GM12878 (cell line): ENCODE measurements around the gene ROBO1. TPM values are rescaled to one million over a fixed set of nuclear protein-coding genes. Genes with fewer than 3 reads are reported as not detected.

Source experiments
- ATAC-seq: fragments of 200-7000 bp; cut with Tn5 transposase; 3 replicates; pipeline ENCODE4 v1.9.1; 2020; ENCODE audit warnings: mild to moderate bottlenecking, moderate library complexity
- BruUV-seq: library from RNA; stranded (reverse); fragments of 400-500 nt; replicated peaks from 2 replicates; lab custom pipeline; 2021; lab: Mats Ljungman, UMichigan
- CTCF ChIA-PET: fragments of 300-600 bp; sonication (Branson Sonifier 250); formaldehyde crosslinking; extraction: SDS; loops from one replicate; lab custom pipeline; 2021; ENCODE audit warnings: inconsistent platforms; lab: Yijun Ruan, JAX
- POLR2A ChIA-PET: fragments of 350-600 bp; formaldehyde crosslinking; extraction: SDS; loops from one replicate; lab custom pipeline; 2021; ENCODE audit warnings: inconsistent platforms; lab: Charles Lee
- RAD21 ChIA-PET: fragments of 300-600 bp; sonication (Branson Sonifier 250); formaldehyde crosslinking; loops from one replicate; lab custom pipeline; 2023; ENCODE audit warnings: antibody characterized with exemption; ENCODE audit not compliant: unreplicated experiment; lab: Charles Lee
- SMC1A ChIA-PET: fragments of 300-600 bp; sonication (Branson Sonifier 250); formaldehyde crosslinking; loops from one replicate; lab custom pipeline; 2023; ENCODE audit not compliant: unreplicated experiment, uncharacterized antibody; lab: Charles Lee
- DNase-seq: peaks from one replicate; pipeline ENCODE4 v3.0.0-alpha.2; 2011; ENCODE audit warnings: low read depth, low spot score
- FAIRE-seq: peaks from 3 replicates; lab custom pipeline; 2011; peaks lifted over from hg19 to GRCh38; lab: Jason Lieb, UNC
- H2AFZ ChIP-seq: 2 replicates; pipeline ENCODE4 v1.6.0; 2011; ENCODE audit warnings: low read depth, low read length, control low read depth; ENCODE audit not compliant: control insufficient read depth
- H3K27ac ChIP-seq: 2 replicates; pipeline ENCODE4 v1.5.1; 2011; ENCODE audit warnings: control low read depth; ENCODE audit not compliant: control insufficient read depth, insufficient read depth
- H3K27me3 ChIP-seq, 2 experiments: replicated peaks in 1 of 2; 2 replicates each; pipeline versions ENCODE4 v1.6.0 to v1.6.1; 2011; ENCODE audit warnings: low read length in 1 of 2; ENCODE audit not compliant: control insufficient read depth in 2 of 2, insufficient read depth in 2 of 2
- H3K36me3 ChIP-seq, 2 experiments: 2 replicates each; pipeline ENCODE4 v1.5.1; 2011; ENCODE audit warnings: low read length in 1 of 2; ENCODE audit not compliant: control insufficient read depth in 2 of 2, insufficient read depth in 2 of 2
- H3K4me1 ChIP-seq: 2 replicates; pipeline ENCODE4 v1.6.1; 2011; ENCODE audit warnings: mild to moderate bottlenecking, low read length, moderate library complexity, mixed read lengths; ENCODE audit not compliant: control insufficient read depth, insufficient read depth
- H3K4me2 ChIP-seq: 2 replicates; pipeline ENCODE4 v1.6.0; 2011; ENCODE audit warnings: control low read depth; ENCODE audit not compliant: control insufficient read depth, insufficient read depth
- H3K4me3 ChIP-seq: fragments of 200-600 bp; sonication (generic); 2 replicates; pipeline ENCODE4 v1.5.1; 2016
- H3K79me2 ChIP-seq: 2 replicates; pipeline ENCODE4 v1.6.0; 2011; ENCODE audit warnings: low read length; ENCODE audit not compliant: control insufficient read depth, insufficient read depth
- H3K9ac ChIP-seq: 2 replicates; pipeline ENCODE4 v1.8.0; 2011; ENCODE audit warnings: low read length, control low read depth, mixed read lengths; ENCODE audit not compliant: control insufficient read depth, insufficient read depth
- H3K9me3 ChIP-seq: replicated peaks from 3 replicates; pipeline ENCODE4 v1.5.1; 2011; ENCODE audit warnings: mild to moderate bottlenecking, low read length; ENCODE audit not compliant: control insufficient read depth, insufficient read depth
- H4K20me1 ChIP-seq: 2 replicates; pipeline ENCODE4 v1.6.0; 2011; ENCODE audit not compliant: control insufficient read depth, insufficient read depth
- BCL11A ChIP-seq: IDR thresholded peaks from 2 replicates; pipeline ENCODE4 v1.6.1; 2011; ENCODE audit warnings: low read depth, low read length
- BMI1 ChIP-seq: fragments of 450-650 bp; IDR thresholded peaks from 2 replicates; pipeline ENCODE4 v1.6.1; 2016; ENCODE audit warnings: mild to moderate bottlenecking, moderate library complexity, borderline replicate concordance
- CBX3 ChIP-seq: fragments of 200-600 bp; sonication (generic); IDR thresholded peaks from 2 replicates; pipeline ENCODE4 v1.6.1; 2016; ENCODE audit warnings: low read depth, borderline replicate concordance
- CHD2 ChIP-seq: IDR thresholded peaks from 2 replicates; pipeline ENCODE4 v1.6.1; 2011; ENCODE audit warnings: low read depth, low read length, improper control_type of control experiment, borderline replicate concordance
- CREM ChIP-seq: IDR thresholded peaks from 2 replicates; pipeline ENCODE4 v1.6.1; 2014; ENCODE audit warnings: antibody characterized with exemption, low read depth
- E2F4 ChIP-seq: IDR thresholded peaks from 2 replicates; pipeline ENCODE4 v1.6.1; 2012; ENCODE audit warnings: low read depth, low read length, improper control_type of control experiment
- FOXM1 ChIP-seq: IDR thresholded peaks from 2 replicates; pipeline ENCODE4 v1.6.1; 2012; ENCODE audit warnings: low read depth, mild to moderate bottlenecking, inconsistent platforms, low read length, moderate library complexity
- IKZF2 ChIP-seq, 2 experiments: fragments of 450-650 bp; IDR thresholded peaks; 2 replicates each; pipeline ENCODE4 v1.6.1; 2017; ENCODE audit warnings: mild to moderate bottlenecking in 2 of 2, moderate library complexity in 2 of 2
- IRF3 ChIP-seq: fragments of 450-650 bp; IDR thresholded peaks from 2 replicates; pipeline ENCODE4 v1.6.1; 2014; ENCODE audit warnings: mild to moderate bottlenecking
- NFYA ChIP-seq: IDR thresholded peaks from 2 replicates; pipeline ENCODE4 v1.6.1; 2011; ENCODE audit warnings: low read depth, mild to moderate bottlenecking, low read length, improper control_type of control experiment, borderline replicate concordance
- NRF1 ChIP-seq: conservative IDR thresholded peaks from 2 replicates; pipeline ENCODE4 v1.6.1; 2011; ENCODE audit warnings: mild to moderate bottlenecking, low read depth, low read length, improper control_type of control experiment
- PAX5 ChIP-seq: IDR thresholded peaks from 2 replicates; pipeline ENCODE4 v1.6.1; 2011; ENCODE audit warnings: low read depth, low read length, borderline replicate concordance
- STAT1 ChIP-seq: fragments of 450-650 bp; conservative IDR thresholded peaks from 2 replicates; pipeline ENCODE4 v1.6.1; 2014; ENCODE audit warnings: antibody characterized with exemption, mild to moderate bottlenecking
- TBL1XR1 ChIP-seq: IDR thresholded peaks from 2 replicates; pipeline ENCODE4 v1.6.1; 2012; ENCODE audit warnings: low read depth, low read length, improper control_type of control experiment
- ZNF24 ChIP-seq: fragments of 450-650 bp; IDR thresholded peaks from 2 replicates; pipeline ENCODE4 v1.6.1; 2017; ENCODE audit warnings: antibody characterized with exemption, mild to moderate bottlenecking
- WGBS: methylation state at CpG from one replicate; pipeline ENCODE4 v1.1.6; 2016; ENCODE audit warnings: low lambda C conversion rate; ENCODE audit not compliant: insufficient replicate concordance, insufficient coverage; ENCODE audit errors: missing lambda C conversion rate; 5-methylcytosine and 5-hydroxymethylcytosine counted together
- in situ Hi-C: fragments of 300-500 bp; cut with MboI; formaldehyde crosslinking; loops from 9 replicates; pipeline ENCODE4 v1.14.3; 2018; ENCODE audit warnings: mixed read lengths
- intact Hi-C: fragments of 100-400 bp; cut with micrococcal nuclease; formaldehyde crosslinking; loops from one replicate; pipeline ENCODE4 v1.14.2; 2022; ENCODE audit not compliant: unreplicated experiment
- polyA plus RNA-seq, 11 experiments: library from polyadenylated mRNA; depleted of rRNA in 4 of 11; unstranded in 6 of 11; stranded (reverse) in 5 of 11; fragments of >200 nt; fragmentation: Nextera tagmentation in 4 of 11; fragmentation: Illumina TruSeq in 1 of 11; extraction: Ambion mirVana in 4 of 11; extraction: Trizol in 1 of 11; gene quantifications; 1 replicate in 1 of 11; 2 replicates in 10 of 11; pipeline versions ENCODE4 v1.2.1 to v1.2.3, GENCODE V29; 2011 to 2016; ENCODE audit warnings: inconsistent platforms in 2 of 11, missing spikeins in 2 of 11, low read depth in 1 of 11
- total RNA-seq, 4 experiments: library from RNA; depleted of rRNA in 3 of 4; stranded (reverse); fragments of >200 nt in 3 of 4; fragmentation: Illumina TruSeq in 1 of 4; extraction: Trizol in 1 of 4; gene quantifications; 2 replicates each; pipeline versions ENCODE4 v1.2.1 to v1.2.3, GENCODE V29; 2013 to 2021
- TF ChIP-seq, protein P1 (sequence below): fragments of 150-350 bp; IDR thresholded peaks from 2 replicates; pipeline ENCODE4 v1.6.1; 2016; ENCODE audit warnings: low read depth, low read length

Gene ROBO1
- total and polyA plus RNA-seq, 10 of the 15 experiments (the other 5 are each of a cell fraction or from before 2014, with no cell fraction given): 0.29 to 46.5 (median 1.2) TPM

DNA sequence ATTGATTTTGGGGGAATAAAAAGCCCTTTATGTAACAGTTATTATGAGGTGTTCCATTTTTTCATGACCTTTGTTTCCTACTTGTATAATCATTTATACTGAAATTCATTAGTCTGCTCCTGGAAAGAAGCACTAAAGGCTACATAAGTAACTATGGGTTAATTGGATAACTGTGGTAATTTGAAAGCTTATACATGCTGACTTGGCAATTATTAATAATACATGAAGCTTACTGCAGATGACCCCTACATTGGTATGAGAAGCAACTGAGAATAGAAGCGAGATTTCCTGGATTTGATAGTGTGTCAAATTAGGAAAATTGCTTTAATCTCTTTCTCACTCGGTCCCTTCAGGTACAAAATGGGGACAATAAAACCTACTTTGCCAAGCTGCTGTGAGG is 658.0 kb downstream of the ROBO1 start (continued):
- TF ChIP-seq, protein P1, sequence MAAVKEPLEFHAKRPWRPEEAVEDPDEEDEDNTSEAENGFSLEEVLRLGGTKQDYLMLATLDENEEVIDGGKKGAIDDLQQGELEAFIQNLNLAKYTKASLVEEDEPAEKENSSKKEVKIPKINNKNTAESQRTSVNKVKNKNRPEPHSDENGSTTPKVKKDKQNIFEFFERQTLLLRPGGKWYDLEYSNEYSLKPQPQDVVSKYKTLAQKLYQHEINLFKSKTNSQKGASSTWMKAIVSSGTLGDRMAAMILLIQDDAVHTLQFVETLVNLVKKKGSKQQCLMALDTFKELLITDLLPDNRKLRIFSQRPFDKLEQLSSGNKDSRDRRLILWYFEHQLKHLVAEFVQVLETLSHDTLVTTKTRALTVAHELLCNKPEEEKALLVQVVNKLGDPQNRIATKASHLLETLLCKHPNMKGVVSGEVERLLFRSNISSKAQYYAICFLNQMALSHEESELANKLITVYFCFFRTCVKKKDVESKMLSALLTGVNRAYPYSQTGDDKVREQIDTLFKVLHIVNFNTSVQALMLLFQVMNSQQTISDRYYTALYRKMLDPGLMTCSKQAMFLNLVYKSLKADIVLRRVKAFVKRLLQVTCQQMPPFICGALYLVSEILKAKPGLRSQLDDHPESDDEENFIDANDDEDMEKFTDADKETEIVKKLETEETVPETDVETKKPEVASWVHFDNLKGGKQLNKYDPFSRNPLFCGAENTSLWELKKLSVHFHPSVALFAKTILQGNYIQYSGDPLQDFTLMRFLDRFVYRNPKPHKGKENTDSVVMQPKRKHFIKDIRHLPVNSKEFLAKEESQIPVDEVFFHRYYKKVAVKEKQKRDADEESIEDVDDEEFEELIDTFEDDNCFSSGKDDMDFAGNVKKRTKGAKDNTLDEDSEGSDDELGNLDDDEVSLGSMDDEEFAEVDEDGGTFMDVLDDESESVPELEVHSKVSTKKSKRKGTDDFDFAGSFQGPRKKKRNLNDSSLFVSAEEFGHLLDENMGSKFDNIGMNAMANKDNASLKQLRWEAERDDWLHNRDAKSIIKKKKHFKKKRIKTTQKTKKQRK: no peak
- TF ChIP-seq CREM: no peak
- TF ChIP-seq ZNF24: no peak
- no peak for TF ChIP-seq NRF1
- TF ChIP-seq CBX3: no peak
- TF ChIP-seq IKZF2 (IDR thresholded peaks at IDR 0.05): no peak
- no peak for TF ChIP-seq BCL11A
- no peak for TF ChIP-seq IRF3

- H3K4me3 ChIP-seq: no peak overlapping the region
- DNase-seq: no peak
- H3K4me1 ChIP-seq: no peaks in the 10 kb centered on the region
- no peaks in the 10 kb centered on the region for H3K27me3 ChIP-seq
- no peaks in the 10 kb centered on the region for H4K20me1 ChIP-seq
- ATAC-seq: no peak
- CTCF ChIA-PET: interaction anchor here (0.9 to 1.8 kb wide), 3 partner anchors 8 to 17 kb away, joined by 3 to 9 read pairs (median 3); no protein-coding TSS in a partner anchor
- H3K4me2 ChIP-seq: no peak overlapping the region
- POLR2A ChIA-PET: interaction anchor here (1.0 kb wide), 1 partner anchor 12 kb away, joined by 3 read pairs; no protein-coding TSS in a partner anchor
- H3K9me3 ChIP-seq: no peaks in the 10 kb centered on the region
- no peak overlapping the region for H3K27ac ChIP-seq
- in situ Hi-C loops (no loop called here), intact Hi-C loops (no loop called here)
- no TSS peak for BruUV-seq
- whole genome bisulfite sequencing: 64% methylated on average over 5 of the region's 5 CpGs
- H3K9ac ChIP-seq: no peak overlapping the region
- no peak for FAIRE-seq
- TF ChIP-seq NFYA (no peak), FOXM1 (no peak), TBL1XR1 (no peak), PAX5 (no peak), CHD2 (no peak), STAT1 (no peak), BMI1 (no peak), E2F4 (no peak)
- H3K79me2 ChIP-seq: no peaks in the 10 kb centered on the region
- SMC1A ChIA-PET: interaction anchor here (0.8 kb wide), 1 partner anchor 10 kb away, joined by 3 read pairs; no protein-coding TSS in a partner anchor
- RAD21 ChIA-PET: no interaction called here
- no peak overlapping the region for H2AFZ ChIP-seq
- no peaks in the 10 kb centered on the region for H3K36me3 ChIP-seq
These were observed 664.5 kb downstream of the ROBO1 start for GRCh38 chr3:79103307-79103706.
